ENCODE results near the gene NOS1AP.
"Not testable (repeated sequence)": the region's sequence is repeated elsewhere in the genome, so short reads cannot be mapped to it uniquely, and the experiment has no call there.

NOS1AP gene

GRCh38 chr1:162169031-162169790, 99.7 kb downstream of the NOS1AP start:
- DNase-seq (ENCODE audit: low spot score) = no peak

- DNase-seq (ENCODE audit: low spot score) = no peak
Observed at GRCh38 chr1:162171111-162171510, 101.6 kb downstream of the NOS1AP start.

- DNase-seq (ENCODE audit: low spot score) = no peak
Observed at GRCh38 chr1:162172311-162173102, 103.0 kb downstream of the NOS1AP start.

- not testable (repeated sequence) for DNase-seq (ENCODE audit: low spot score)
Observed at GRCh38 chr1:162173607-162174006, 104.1 kb downstream of the NOS1AP start.

GRCh38 chr1:162174027-162174426, 104.5 kb downstream of the NOS1AP start:
- not testable (repeated sequence) for DNase-seq (ENCODE audit: low spot score)

- no peak for DNase-seq (ENCODE audit: low spot score)
Observed at GRCh38 chr1:162175379-162176081, 106.0 kb downstream of the NOS1AP start.

- DNase-seq (ENCODE audit: low spot score) = no peak
Observed at GRCh38 chr1:162177126-162177525, 107.6 kb downstream of the NOS1AP start.

GRCh38 chr1:162178432-162178831, 108.9 kb downstream of the NOS1AP start:
- no peak for DNase-seq (ENCODE audit: low spot score)

GRCh38 chr1:162179121-162179520, 109.6 kb downstream of the NOS1AP start:
- DNase-seq (ENCODE audit: low spot score) = no peak

- DNase-seq (ENCODE audit: low spot score) = no peak
Observed at GRCh38 chr1:162180813-162181212, 111.3 kb downstream of the NOS1AP start.

- no peak for DNase-seq (ENCODE audit: low spot score)
Observed at GRCh38 chr1:162182090-162182489, 112.6 kb downstream of the NOS1AP start.

GRCh38 chr1:162185314-162186025, 116.0 kb downstream of the NOS1AP start:
- DNase-seq (ENCODE audit: low spot score) = no peak

- DNase-seq (ENCODE audit: low spot score) = no peak
Observed at GRCh38 chr1:162186026-162186374, 116.5 kb downstream of the NOS1AP start.

GRCh38 chr1:162186406-162186805, 116.9 kb downstream of the NOS1AP start:
- DNase-seq (ENCODE audit: low spot score) = no peak

- DNase-seq (ENCODE audit: low spot score) = no peak
Observed at GRCh38 chr1:162187687-162188276, 118.3 kb downstream of the NOS1AP start.

- DNase-seq (ENCODE audit: low spot score) = no peak
Observed at GRCh38 chr1:162189345-162189744, 119.9 kb downstream of the NOS1AP start.

GRCh38 chr1:162191396-162192305, 122.2 kb downstream of the NOS1AP start:
- DNase-seq (ENCODE audit: low spot score) = no peak

GRCh38 chr1:162192306-162192678, 122.8 kb downstream of the NOS1AP start:
- no peak for DNase-seq (ENCODE audit: low spot score)

- no peak for DNase-seq (ENCODE audit: low spot score)
Observed at GRCh38 chr1:162192763-162193162, 123.3 kb downstream of the NOS1AP start.

- DNase-seq (ENCODE audit: low spot score) = no peak
Observed at GRCh38 chr1:162193221-162193620, 123.7 kb downstream of the NOS1AP start.

- DNase-seq (ENCODE audit: low spot score) = no peak
Observed at GRCh38 chr1:162193815-162194214, 124.3 kb downstream of the NOS1AP start.
